Endothelial cell of umbilical vein (primary cell): ENCODE measurements around the gene SOX8. TPM values are rescaled to one million over a fixed set of nuclear protein-coding genes. Genes with fewer than 3 reads are reported as not detected.

Source experiments
- BruUV-seq: library from RNA; stranded (reverse); fragments of 400-500 nt; replicated peaks from 2 replicates; lab custom pipeline; 2021; lab: Mats Ljungman, UMichigan
- CTCF ChIA-PET: fragments of 300-600, 350-600 bp; sonication (Branson Sonifier 250); formaldehyde crosslinking; loops from one replicate; lab custom pipeline; 2021; ENCODE audit warnings: antibody characterized with exemption, inconsistent platforms; lab: Charles Lee
- POLR2A ChIA-PET: fragments of 300-600, 350-600 bp; sonication (Branson Sonifier 250); formaldehyde crosslinking; loops from one replicate; lab custom pipeline; 2021; ENCODE audit warnings: antibody characterized with exemption, inconsistent platforms; lab: Charles Lee
- DNase-seq: peaks from one replicate; pipeline ENCODE4 v3.0.0-alpha.2; 2011; ENCODE audit warnings: low read depth, low spot score
- FAIRE-seq: peaks from 2 replicates; lab custom pipeline; 2011; peaks lifted over from hg19 to GRCh38; lab: Jason Lieb, UNC
- H2AFZ ChIP-seq: 2 replicates; pipeline ENCODE4 v1.6.0; 2012; ENCODE audit warnings: low read depth, low read length, control low read depth, inconsistent platforms
- H3K27ac ChIP-seq: 2 replicates; pipeline ENCODE4 v1.5.1; 2011; ENCODE audit warnings: low read depth, mild to moderate bottlenecking, control low read depth, low read length, moderate library complexity; ENCODE audit not compliant: insufficient read depth
- H3K27me3 ChIP-seq, 2 experiments: 2 replicates each; pipeline versions ENCODE4 v1.6.0 to v1.6.1; 2011; ENCODE audit warnings: low read length in 2 of 2, mixed read lengths in 1 of 2; ENCODE audit not compliant: control insufficient read depth in 2 of 2, insufficient read depth in 2 of 2
- H3K36me3 ChIP-seq, 2 experiments: 2 replicates in 1 of 2; 3 replicates in 1 of 2; pipeline ENCODE4 v1.5.1; 2011; ENCODE audit warnings: low read length in 2 of 2, mild to moderate bottlenecking in 1 of 2, moderate library complexity in 1 of 2; ENCODE audit not compliant: control insufficient read depth in 2 of 2, insufficient read depth in 2 of 2; ENCODE audit errors: extremely low read depth in 1 of 2
- H3K4me1 ChIP-seq: 3 replicates; pipeline ENCODE4 v1.5.1; 2011; ENCODE audit warnings: mild to moderate bottlenecking, low read length; ENCODE audit not compliant: control insufficient read depth, insufficient read depth; ENCODE audit errors: extremely low read depth
- H3K4me2 ChIP-seq: 2 replicates; pipeline ENCODE4 v1.6.1; 2011; ENCODE audit warnings: low read length, control low read depth, mixed read lengths; ENCODE audit not compliant: insufficient read depth
- H3K4me3 ChIP-seq, 3 experiments: fragments of 200-600 bp in 1 of 3; sonication (generic), shearing (Covaris generic) in 1 of 3; replicated peaks in 1 of 3; 2 replicates each; pipeline ENCODE4 v1.5.1; 2011 to 2016; ENCODE audit warnings: control low read depth in 3 of 3, low read length in 3 of 3, mild to moderate bottlenecking in 2 of 3, inconsistent platforms in 1 of 3, low read depth in 1 of 3, moderate library complexity in 1 of 3; ENCODE audit not compliant: insufficient read depth in 1 of 3
- H3K79me2 ChIP-seq: 2 replicates; pipeline ENCODE4 v1.6.0; 2012; ENCODE audit warnings: low read length, inconsistent platforms; ENCODE audit not compliant: control insufficient read depth, insufficient read depth
- H3K9ac ChIP-seq: replicated peaks from 2 replicates; pipeline ENCODE3; 2011; ENCODE audit warnings: low read length, control low read depth; ENCODE audit not compliant: insufficient read depth; ENCODE audit errors: extremely low read depth
- H3K9me1 ChIP-seq: replicated peaks from 3 replicates; pipeline ENCODE4 v1.6.0; 2011; ENCODE audit warnings: mild to moderate bottlenecking, low read length; ENCODE audit not compliant: control insufficient read depth, insufficient read depth; ENCODE audit errors: extremely low read depth
- H3K9me3 ChIP-seq: replicated peaks from 2 replicates; pipeline ENCODE4 v1.5.1; 2012; ENCODE audit warnings: low read length, inconsistent platforms; ENCODE audit not compliant: control insufficient read depth, insufficient read depth
- H4K20me1 ChIP-seq: replicated peaks from 2 replicates; pipeline ENCODE3; 2011; ENCODE audit warnings: mild to moderate bottlenecking, low read length; ENCODE audit not compliant: control insufficient read depth, insufficient read depth; ENCODE audit errors: extremely low read depth
- EZH2 ChIP-seq: IDR thresholded peaks from 2 replicates; pipeline ENCODE4 v1.6.1; 2012; ENCODE audit warnings: borderline replicate concordance, low read depth, mild to moderate bottlenecking, moderate library complexity, low read length, inconsistent platforms; ENCODE audit not compliant: severe bottlenecking
- FOS ChIP-seq: IDR thresholded peaks from 2 replicates; pipeline ENCODE4 v1.6.1; 2011; ENCODE audit warnings: mild to moderate bottlenecking, low read length, moderate library complexity, borderline replicate concordance; ENCODE audit not compliant: insufficient read depth
- GATA2 ChIP-seq: IDR thresholded peaks from 2 replicates; pipeline ENCODE4 v1.7.0; 2011; ENCODE audit warnings: low read depth, mild to moderate bottlenecking, moderate library complexity, mixed read lengths, low read length; ENCODE audit not compliant: insufficient read length, insufficient read depth
- JUN ChIP-seq: IDR thresholded peaks from 2 replicates; pipeline ENCODE4 v1.6.1; 2011; ENCODE audit warnings: borderline replicate concordance, low read depth; ENCODE audit not compliant: insufficient read length, insufficient read depth
- MYC ChIP-seq: IDR thresholded peaks from one replicate; pipeline ENCODE4 v1.6.1; 2011; ENCODE audit warnings: mild to moderate bottlenecking, low read depth, low read length
- POLR2A ChIP-seq: IDR thresholded peaks from 2 replicates; pipeline ENCODE4 v1.6.1; 2012; ENCODE audit warnings: low read depth, mild to moderate bottlenecking, control low read depth, low read length
- POLR2AphosphoS5 ChIP-seq: IDR thresholded peaks from 2 replicates; pipeline ENCODE4 v1.6.1; 2012; ENCODE audit warnings: low read depth, mild to moderate bottlenecking, control low read depth, low read length, moderate library complexity; ENCODE audit not compliant: insufficient read depth
- dilution Hi-C: fragments of 300-500 bp; cut with MboI; formaldehyde crosslinking; loops from one replicate; pipeline ENCODE4 v1.15.0; 2019; ENCODE audit warnings: low sequenced_read_pairs; ENCODE audit not compliant: extremely low pct_ligation_motif_present
- intact Hi-C: fragments of 100-400 bp; cut with micrococcal nuclease; formaldehyde crosslinking; loops from one replicate; pipeline ENCODE4 v1.10.0; 2022
- polyA plus RNA-seq, 4 experiments: library from polyadenylated mRNA; depleted of rRNA in 3 of 4; stranded (reverse) in 3 of 4; unstranded in 1 of 4; fragments of >200 nt; gene quantifications; 2 replicates each; pipeline versions ENCODE4 v1.2.1 to v1.2.3, GENCODE V29; 2011 to 2012; ENCODE audit warnings: missing spikeins in 1 of 4
- total RNA-seq: library from RNA; stranded (reverse); gene quantifications from 2 replicates; pipeline ENCODE4 v1.2.3, GENCODE V29; 2021
- TF ChIP-seq, protein P1 (sequence below): IDR thresholded peaks from 2 replicates; pipeline ENCODE4 v1.6.1; 2011; ENCODE audit not compliant: insufficient read depth, insufficient read length
- TF ChIP-seq, protein P2 (sequence below), 2 donors: IDR thresholded peaks; 1 replicate in 1 of 2; 2 replicates in 1 of 2; pipeline ENCODE4 v1.5.1; 2011; ENCODE audit warnings: low read length in 2 of 2, mild to moderate bottlenecking in 2 of 2, moderate library complexity in 2 of 2, control low read depth in 1 of 2, inconsistent platforms in 1 of 2, low read depth in 1 of 2; ENCODE audit not compliant: insufficient read depth in 1 of 2; ENCODE audit errors: extremely low read depth in 1 of 2

SOX8 gene
- total and polyA plus RNA-seq, 2 donors (not counting 3 experiments of a cell fraction or from before 2014, with no cell fraction given): 0.52 to 0.53 TPM

DNA sequence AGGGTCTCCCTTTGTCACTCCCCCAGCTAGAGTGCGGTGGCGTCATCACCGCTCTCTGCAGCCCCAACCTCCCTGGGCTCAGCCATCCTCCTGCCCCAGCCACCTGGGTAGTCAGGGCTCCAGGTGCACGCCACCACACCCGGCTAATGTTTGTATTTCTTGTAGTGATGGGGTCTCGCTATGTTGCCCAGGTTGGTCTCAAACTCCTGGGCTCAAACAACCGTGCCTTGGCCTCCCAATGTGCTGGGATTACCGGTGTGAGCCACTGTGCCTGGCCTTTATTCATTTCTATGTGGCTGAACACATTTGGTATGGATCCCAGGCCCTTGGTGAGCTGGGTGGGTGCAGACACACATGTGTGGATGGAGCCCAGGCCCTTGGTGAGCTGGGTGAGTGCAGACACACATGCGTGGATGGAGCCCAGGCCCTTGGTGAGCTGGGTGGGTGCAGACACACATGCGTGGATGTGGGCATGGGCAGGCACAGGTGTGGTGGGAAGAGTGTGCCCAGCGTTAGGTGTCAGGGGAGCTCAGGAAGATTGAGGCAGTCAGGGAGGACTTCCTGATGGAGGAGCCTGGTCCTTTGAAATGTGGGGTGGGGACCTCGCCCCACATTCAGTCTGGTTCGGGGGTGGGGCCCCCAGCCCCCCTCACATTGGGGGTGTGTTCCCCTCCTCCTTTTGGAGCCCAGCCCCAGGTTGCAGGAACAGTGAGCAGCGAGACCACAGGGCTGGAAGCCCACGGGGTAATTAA is 37.1 kb downstream of the SOX8 start:
- Histone ChIP-seq H3K4me3 (no peak overlapping the region), H4K20me1 (no peaks in the 10 kb centered on the region), H2AFZ (no peak overlapping the region), H3K27me3 (no peaks in the 10 kb centered on the region), H3K27ac (no peak overlapping the region), H3K9ac (no peak overlapping the region), H3K79me2 (no peaks in the 10 kb centered on the region), H3K36me3 (no peaks in the 10 kb centered on the region), H3K9me1 (no peaks in the 10 kb centered on the region), H3K9me3 (no peaks in the 10 kb centered on the region), H3K4me1 (no peaks in the 10 kb centered on the region), H3K4me2 (no peak overlapping the region)
- dilution Hi-C loops: no loop called here
- DNase-seq (no peak), FAIRE-seq (no peak)
- CTCF ChIA-PET: interaction anchor here (0.5 kb wide), 1 partner anchor 37 kb away, joined by 3 read pairs; the partner anchor contains the start of gene SOX8
- BruUV-seq: no TSS peak
- intact Hi-C loops: no loop called here
- POLR2A ChIA-PET: no interaction called here
- TF ChIP-seq POLR2A (no peak), FOS (no peak), MYC (no peak), JUN (no peak), GATA2 (no peak), EZH2 (no peak), POLR2AphosphoS5 (no peak)
- TF ChIP-seq, protein P1, sequence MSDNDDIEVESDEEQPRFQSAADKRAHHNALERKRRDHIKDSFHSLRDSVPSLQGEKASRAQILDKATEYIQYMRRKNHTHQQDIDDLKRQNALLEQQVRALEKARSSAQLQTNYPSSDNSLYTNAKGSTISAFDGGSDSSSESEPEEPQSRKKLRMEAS: no peak
- TF ChIP-seq, protein P2, sequence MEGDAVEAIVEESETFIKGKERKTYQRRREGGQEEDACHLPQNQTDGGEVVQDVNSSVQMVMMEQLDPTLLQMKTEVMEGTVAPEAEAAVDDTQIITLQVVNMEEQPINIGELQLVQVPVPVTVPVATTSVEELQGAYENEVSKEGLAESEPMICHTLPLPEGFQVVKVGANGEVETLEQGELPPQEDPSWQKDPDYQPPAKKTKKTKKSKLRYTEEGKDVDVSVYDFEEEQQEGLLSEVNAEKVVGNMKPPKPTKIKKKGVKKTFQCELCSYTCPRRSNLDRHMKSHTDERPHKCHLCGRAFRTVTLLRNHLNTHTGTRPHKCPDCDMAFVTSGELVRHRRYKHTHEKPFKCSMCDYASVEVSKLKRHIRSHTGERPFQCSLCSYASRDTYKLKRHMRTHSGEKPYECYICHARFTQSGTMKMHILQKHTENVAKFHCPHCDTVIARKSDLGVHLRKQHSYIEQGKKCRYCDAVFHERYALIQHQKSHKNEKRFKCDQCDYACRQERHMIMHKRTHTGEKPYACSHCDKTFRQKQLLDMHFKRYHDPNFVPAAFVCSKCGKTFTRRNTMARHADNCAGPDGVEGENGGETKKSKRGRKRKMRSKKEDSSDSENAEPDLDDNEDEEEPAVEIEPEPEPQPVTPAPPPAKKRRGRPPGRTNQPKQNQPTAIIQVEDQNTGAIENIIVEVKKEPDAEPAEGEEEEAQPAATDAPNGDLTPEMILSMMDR (IDR thresholded peaks at IDR 0.05; ENCODE audit: extremely low read depth in 1 of 2, insufficient read depth in 1 of 2, low read depth in 1 of 2, low read length in 2 of 2): no peak
